HCT116 (cell line): Measurements from ENCODE around the gene PTS.

ENCODE experiments used
- ATF3 ChIP-seq: IDR thresholded peaks from 2 replicates; pipeline ENCODE4 v1.6.1; 2012
- CEBPB ChIP-seq: IDR thresholded peaks from 2 replicates; pipeline ENCODE4 v1.6.1; 2012; ENCODE audit warnings: low read depth
- EGR1 ChIP-seq: IDR thresholded peaks from 2 replicates; pipeline ENCODE4 v1.6.1; 2012; ENCODE audit warnings: low read depth
- EZH2 ChIP-seq: fragments of 200-600 bp; sonication (generic); IDR thresholded peaks from 2 replicates; pipeline ENCODE4 v1.6.1; 2017; ENCODE audit warnings: antibody characterized with exemption, mixed run types
- EZH2phosphoT487 ChIP-seq: fragments of 200-600 bp; IDR thresholded peaks from 2 replicates; pipeline ENCODE4 v1.6.1; 2018; ENCODE audit warnings: antibody characterized with exemption, borderline replicate concordance
- JUND ChIP-seq: IDR thresholded peaks from 2 replicates; pipeline ENCODE4 v1.6.1; 2012
- MAX ChIP-seq: IDR thresholded peaks from 2 replicates; pipeline ENCODE4 v1.6.1; 2012
- POLR2A ChIP-seq: IDR thresholded peaks from 2 replicates; pipeline ENCODE4 v1.7.0; 2011; ENCODE audit warnings: borderline replicate concordance; ENCODE audit not compliant: insufficient read depth, insufficient read length; ENCODE audit errors: extremely low read depth
- POLR2AphosphoS5 ChIP-seq: IDR thresholded peaks from 2 replicates; pipeline ENCODE4 v1.6.1; 2011; ENCODE audit warnings: mild to moderate bottlenecking, low read depth, low read length, moderate library complexity
- RAD21 ChIP-seq: IDR thresholded peaks from 2 replicates; pipeline ENCODE4 v1.6.1; 2012; ENCODE audit warnings: low read depth, mild to moderate bottlenecking
- SRF ChIP-seq: IDR thresholded peaks from 2 replicates; pipeline ENCODE4 v1.6.1; 2012; ENCODE audit warnings: low read depth
- TF ChIP-seq, protein P1 (sequence below): IDR thresholded peaks from 2 replicates; pipeline ENCODE4 v1.6.1; 2012; ENCODE audit warnings: low read depth
- TF ChIP-seq, protein P2 (sequence below), 3 experiments: fragments of 200-600 bp in 1 of 3; sonication (generic) in 1 of 3; IDR thresholded peaks in 2 of 3; conservative IDR thresholded peaks in 1 of 3; 2 replicates each; pipeline ENCODE4 v1.5.1; 2012 to 2017; ENCODE audit warnings: low read depth in 2 of 3, low read length in 2 of 3, antibody characterized with exemption in 1 of 3, borderline replicate concordance in 1 of 3, control low read depth in 1 of 3, mild to moderate bottlenecking in 1 of 3, mixed read lengths in 1 of 3, mixed run types in 1 of 3, moderate library complexity in 1 of 3; ENCODE audit not compliant: insufficient read depth in 1 of 3

GRCh38 chr11:112229746-112230433 lies 3.7 kb downstream of the PTS start:
- TF ChIP-seq, protein P1, sequence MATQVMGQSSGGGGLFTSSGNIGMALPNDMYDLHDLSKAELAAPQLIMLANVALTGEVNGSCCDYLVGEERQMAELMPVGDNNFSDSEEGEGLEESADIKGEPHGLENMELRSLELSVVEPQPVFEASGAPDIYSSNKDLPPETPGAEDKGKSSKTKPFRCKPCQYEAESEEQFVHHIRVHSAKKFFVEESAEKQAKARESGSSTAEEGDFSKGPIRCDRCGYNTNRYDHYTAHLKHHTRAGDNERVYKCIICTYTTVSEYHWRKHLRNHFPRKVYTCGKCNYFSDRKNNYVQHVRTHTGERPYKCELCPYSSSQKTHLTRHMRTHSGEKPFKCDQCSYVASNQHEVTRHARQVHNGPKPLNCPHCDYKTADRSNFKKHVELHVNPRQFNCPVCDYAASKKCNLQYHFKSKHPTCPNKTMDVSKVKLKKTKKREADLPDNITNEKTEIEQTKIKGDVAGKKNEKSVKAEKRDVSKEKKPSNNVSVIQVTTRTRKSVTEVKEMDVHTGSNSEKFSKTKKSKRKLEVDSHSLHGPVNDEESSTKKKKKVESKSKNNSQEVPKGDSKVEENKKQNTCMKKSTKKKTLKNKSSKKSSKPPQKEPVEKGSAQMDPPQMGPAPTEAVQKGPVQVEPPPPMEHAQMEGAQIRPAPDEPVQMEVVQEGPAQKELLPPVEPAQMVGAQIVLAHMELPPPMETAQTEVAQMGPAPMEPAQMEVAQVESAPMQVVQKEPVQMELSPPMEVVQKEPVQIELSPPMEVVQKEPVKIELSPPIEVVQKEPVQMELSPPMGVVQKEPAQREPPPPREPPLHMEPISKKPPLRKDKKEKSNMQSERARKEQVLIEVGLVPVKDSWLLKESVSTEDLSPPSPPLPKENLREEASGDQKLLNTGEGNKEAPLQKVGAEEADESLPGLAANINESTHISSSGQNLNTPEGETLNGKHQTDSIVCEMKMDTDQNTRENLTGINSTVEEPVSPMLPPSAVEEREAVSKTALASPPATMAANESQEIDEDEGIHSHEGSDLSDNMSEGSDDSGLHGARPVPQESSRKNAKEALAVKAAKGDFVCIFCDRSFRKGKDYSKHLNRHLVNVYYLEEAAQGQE, result no peak
- TF ChIP-seq JUND (no peak), MAX (no peak), SRF (no peak), EZH2 (no peak), EGR1 (no peak), CEBPB (no peak), POLR2AphosphoS5 (no peak), POLR2A (no peak), ATF3 (no peak), EZH2phosphoT487 (no peak), RAD21 (no peak)
- TF ChIP-seq, protein P2, sequence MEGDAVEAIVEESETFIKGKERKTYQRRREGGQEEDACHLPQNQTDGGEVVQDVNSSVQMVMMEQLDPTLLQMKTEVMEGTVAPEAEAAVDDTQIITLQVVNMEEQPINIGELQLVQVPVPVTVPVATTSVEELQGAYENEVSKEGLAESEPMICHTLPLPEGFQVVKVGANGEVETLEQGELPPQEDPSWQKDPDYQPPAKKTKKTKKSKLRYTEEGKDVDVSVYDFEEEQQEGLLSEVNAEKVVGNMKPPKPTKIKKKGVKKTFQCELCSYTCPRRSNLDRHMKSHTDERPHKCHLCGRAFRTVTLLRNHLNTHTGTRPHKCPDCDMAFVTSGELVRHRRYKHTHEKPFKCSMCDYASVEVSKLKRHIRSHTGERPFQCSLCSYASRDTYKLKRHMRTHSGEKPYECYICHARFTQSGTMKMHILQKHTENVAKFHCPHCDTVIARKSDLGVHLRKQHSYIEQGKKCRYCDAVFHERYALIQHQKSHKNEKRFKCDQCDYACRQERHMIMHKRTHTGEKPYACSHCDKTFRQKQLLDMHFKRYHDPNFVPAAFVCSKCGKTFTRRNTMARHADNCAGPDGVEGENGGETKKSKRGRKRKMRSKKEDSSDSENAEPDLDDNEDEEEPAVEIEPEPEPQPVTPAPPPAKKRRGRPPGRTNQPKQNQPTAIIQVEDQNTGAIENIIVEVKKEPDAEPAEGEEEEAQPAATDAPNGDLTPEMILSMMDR (IDR thresholded peaks at IDR 0.05 in 2 of 3, conservative IDR thresholded peaks at IDR 0.05 in 1 of 3; ENCODE audit: borderline replicate concordance in 1 of 3, insufficient read depth in 1 of 3, low read depth in 2 of 3, low read length in 2 of 3), result no peak
